ENCODE results near the gene PRDM16. TPM values are rescaled to one million over a fixed set of nuclear protein-coding genes. Genes with fewer than 3 reads are reported as not detected.

PRDM16 gene
- total and polyA plus RNA-seq, 4 donors: 0.05 to 0.67 (median 0.19) TPM

- H3K36me3 ChIP-seq (ENCODE audit: control insufficient read depth in 4 of 4, insufficient read depth in 3 of 4, low read depth in 1 of 4, low read length in 3 of 4): no peaks in the 10 kb centered on the region
- H3K4me1 ChIP-seq (ENCODE audit: control insufficient read depth in 4 of 4, insufficient read depth in 4 of 4, low read length in 3 of 4): peaks cover 6 to 24% (median 18%) of the 10 kb centered on the region in 4 donors
- no peaks in the 10 kb centered on the region for H3K27me3 ChIP-seq (ENCODE audit: control insufficient read depth in 4 of 4, insufficient read depth in 4 of 4, low read length in 3 of 4)
- WGBS: 91% methylated on average over 14 of the region's 14 CpGs
- H3K4me3 ChIP-seq (ENCODE audit: low read depth in 1 of 3, low read length in 3 of 3): no peak overlapping the region
- no peak overlapping the region for H3K9ac ChIP-seq (ENCODE audit: low read depth in 1 of 2, low read length in 2 of 2)
- no peak for DNase-seq (ENCODE audit: low spot score)
- TF ChIP-seq SP1 (IDR thresholded peaks at IDR 0.05) (no peak), RAD21 (IDR thresholded peaks at IDR 0.05) (no peak), HNF4G (IDR thresholded peaks at IDR 0.05) (no peak)
- TF ChIP-seq, protein P1, sequence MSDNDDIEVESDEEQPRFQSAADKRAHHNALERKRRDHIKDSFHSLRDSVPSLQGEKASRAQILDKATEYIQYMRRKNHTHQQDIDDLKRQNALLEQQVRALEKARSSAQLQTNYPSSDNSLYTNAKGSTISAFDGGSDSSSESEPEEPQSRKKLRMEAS (IDR thresholded peaks at IDR 0.05): no peak
- no peak overlapping the region for H3K27ac ChIP-seq (ENCODE audit: low read depth in 1 of 2, low read length in 2 of 2)
- H3K9me3 ChIP-seq (ENCODE audit: control insufficient read depth in 4 of 4, low read length in 3 of 4): no peaks in the 10 kb centered on the region
Measured at GRCh38 chr1:3167255-3167654, 98.3 kb downstream of the PRDM16 start.

GRCh38 chr1:3168678-3169077 is 99.7 kb downstream of the PRDM16 start:
- Histone ChIP-seq H3K27me3 (ENCODE audit: control insufficient read depth in 4 of 4, insufficient read depth in 4 of 4, low read length in 3 of 4) (no peaks in the 10 kb centered on the region), H3K36me3 (ENCODE audit: control insufficient read depth in 4 of 4, insufficient read depth in 3 of 4, low read depth in 1 of 4, low read length in 3 of 4) (no peaks in the 10 kb centered on the region), H3K9me3 (ENCODE audit: control insufficient read depth in 4 of 4, low read length in 3 of 4) (no peaks in the 10 kb centered on the region), H3K4me3 (ENCODE audit: low read depth in 1 of 3, low read length in 3 of 3) (no peak overlapping the region), H3K4me1 (ENCODE audit: control insufficient read depth in 4 of 4, insufficient read depth in 4 of 4, low read length in 3 of 4) (peaks cover 6 to 24% (median 18%) of the 10 kb centered on the region in 4 donors), H3K9ac (ENCODE audit: low read depth in 1 of 2, low read length in 2 of 2) (no peak overlapping the region), H3K27ac (ENCODE audit: low read depth in 1 of 2, low read length in 2 of 2) (no peak overlapping the region)
- 44% methylated on average over 8 of the region's 8 CpGs for WGBS
- TF ChIP-seq FOXA1 (IDR thresholded peaks at IDR 0.05) (no peak), SP1 (IDR thresholded peaks at IDR 0.05) (no peak), FOXA2 (IDR thresholded peaks at IDR 0.05) (no peak), NR2F2 (IDR thresholded peaks at IDR 0.05) (no peak), HNF4G (IDR thresholded peaks at IDR 0.05) (no peak), JUND (IDR thresholded peaks at IDR 0.05) (no peak), HNF4A (conservative IDR thresholded peaks at IDR 0.05) (no peak)
- TF ChIP-seq, protein P1 (IDR thresholded peaks at IDR 0.05): no peak
- TF ChIP-seq, protein P2, sequence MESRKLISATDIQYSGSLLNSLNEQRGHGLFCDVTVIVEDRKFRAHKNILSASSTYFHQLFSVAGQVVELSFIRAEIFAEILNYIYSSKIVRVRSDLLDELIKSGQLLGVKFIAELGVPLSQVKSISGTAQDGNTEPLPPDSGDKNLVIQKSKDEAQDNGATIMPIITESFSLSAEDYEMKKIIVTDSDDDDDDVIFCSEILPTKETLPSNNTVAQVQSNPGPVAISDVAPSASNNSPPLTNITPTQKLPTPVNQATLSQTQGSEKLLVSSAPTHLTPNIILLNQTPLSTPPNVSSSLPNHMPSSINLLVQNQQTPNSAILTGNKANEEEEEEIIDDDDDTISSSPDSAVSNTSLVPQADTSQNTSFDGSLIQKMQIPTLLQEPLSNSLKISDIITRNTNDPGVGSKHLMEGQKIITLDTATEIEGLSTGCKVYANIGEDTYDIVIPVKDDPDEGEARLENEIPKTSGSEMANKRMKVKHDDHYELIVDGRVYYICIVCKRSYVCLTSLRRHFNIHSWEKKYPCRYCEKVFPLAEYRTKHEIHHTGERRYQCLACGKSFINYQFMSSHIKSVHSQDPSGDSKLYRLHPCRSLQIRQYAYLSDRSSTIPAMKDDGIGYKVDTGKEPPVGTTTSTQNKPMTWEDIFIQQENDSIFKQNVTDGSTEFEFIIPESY (IDR thresholded peaks at IDR 0.05): no peak
- no peak for DNase-seq (ENCODE audit: low spot score)

DNA sequence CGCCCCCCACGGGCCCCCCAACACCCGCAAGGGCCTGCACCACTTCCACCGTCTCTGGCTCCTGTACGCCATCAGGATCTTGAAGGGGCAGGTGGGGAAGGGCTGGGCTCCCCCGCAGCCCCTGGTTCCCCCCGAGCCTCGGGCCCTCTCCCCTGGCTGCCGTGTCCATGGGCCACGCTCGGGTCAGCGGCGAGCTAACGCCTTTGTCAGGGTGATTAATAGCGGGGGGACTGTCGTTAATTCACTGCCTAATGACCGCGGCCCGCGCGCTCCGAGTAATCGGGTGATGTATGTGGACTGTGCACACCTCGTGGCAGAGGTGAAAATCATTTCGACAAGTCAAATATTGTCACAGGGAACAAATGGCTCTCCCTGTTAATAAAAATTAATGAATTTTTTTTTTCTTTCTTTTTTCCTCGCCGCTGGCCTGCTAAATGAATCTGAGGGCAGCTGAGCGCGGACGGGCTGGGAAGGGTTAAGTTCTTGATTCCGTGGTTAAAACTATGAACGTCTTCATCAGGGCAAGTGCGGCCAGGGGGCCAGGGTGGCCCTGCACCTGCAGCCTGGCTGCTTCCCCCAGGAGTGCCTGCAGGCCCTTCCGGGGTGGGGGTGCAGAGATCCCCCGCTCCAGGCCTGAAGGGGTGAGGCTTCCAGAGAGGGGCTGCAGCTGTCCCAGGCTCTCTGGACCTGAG is 100.8 kb downstream of the PRDM16 start:
- WGBS: 78% methylated on average over 35 of the region's 35 CpGs
- Histone ChIP-seq H3K36me3 (ENCODE audit: control insufficient read depth in 4 of 4, insufficient read depth in 3 of 4, low read depth in 1 of 4, low read length in 3 of 4) (no peaks in the 10 kb centered on the region), H3K27ac (ENCODE audit: low read depth in 1 of 2, low read length in 2 of 2) (peak overlapping the region in 1 of 2 donors; percentile 41), H3K9ac (ENCODE audit: low read depth in 1 of 2, low read length in 2 of 2) (no peak overlapping the region), H3K9me3 (ENCODE audit: control insufficient read depth in 4 of 4, low read length in 3 of 4) (no peaks in the 10 kb centered on the region), H3K4me1 (ENCODE audit: control insufficient read depth in 4 of 4, insufficient read depth in 4 of 4, low read length in 3 of 4) (peaks cover 6 to 24% (median 22%) of the 10 kb centered on the region in 4 donors), H3K27me3 (ENCODE audit: control insufficient read depth in 4 of 4, insufficient read depth in 4 of 4, low read length in 3 of 4) (no peaks in the 10 kb centered on the region), H3K4me3 (ENCODE audit: low read depth in 1 of 3, low read length in 3 of 3) (no peak overlapping the region)
- no peak for DNase-seq (ENCODE audit: low spot score)
- no peak for TF ChIP-seq JUND (IDR thresholded peaks at IDR 0.05)
- TF ChIP-seq RAD21 (IDR thresholded peaks at IDR 0.05): no peak
- TF ChIP-seq HNF4A (conservative IDR thresholded peaks at IDR 0.05): no peak
- no peak for TF ChIP-seq HNF4G (IDR thresholded peaks at IDR 0.05)
- TF ChIP-seq, protein P1 (IDR thresholded peaks at IDR 0.05): no peak
- no peak for TF ChIP-seq FOXA1 (IDR thresholded peaks at IDR 0.05)
- TF ChIP-seq, protein P3, sequence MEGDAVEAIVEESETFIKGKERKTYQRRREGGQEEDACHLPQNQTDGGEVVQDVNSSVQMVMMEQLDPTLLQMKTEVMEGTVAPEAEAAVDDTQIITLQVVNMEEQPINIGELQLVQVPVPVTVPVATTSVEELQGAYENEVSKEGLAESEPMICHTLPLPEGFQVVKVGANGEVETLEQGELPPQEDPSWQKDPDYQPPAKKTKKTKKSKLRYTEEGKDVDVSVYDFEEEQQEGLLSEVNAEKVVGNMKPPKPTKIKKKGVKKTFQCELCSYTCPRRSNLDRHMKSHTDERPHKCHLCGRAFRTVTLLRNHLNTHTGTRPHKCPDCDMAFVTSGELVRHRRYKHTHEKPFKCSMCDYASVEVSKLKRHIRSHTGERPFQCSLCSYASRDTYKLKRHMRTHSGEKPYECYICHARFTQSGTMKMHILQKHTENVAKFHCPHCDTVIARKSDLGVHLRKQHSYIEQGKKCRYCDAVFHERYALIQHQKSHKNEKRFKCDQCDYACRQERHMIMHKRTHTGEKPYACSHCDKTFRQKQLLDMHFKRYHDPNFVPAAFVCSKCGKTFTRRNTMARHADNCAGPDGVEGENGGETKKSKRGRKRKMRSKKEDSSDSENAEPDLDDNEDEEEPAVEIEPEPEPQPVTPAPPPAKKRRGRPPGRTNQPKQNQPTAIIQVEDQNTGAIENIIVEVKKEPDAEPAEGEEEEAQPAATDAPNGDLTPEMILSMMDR (IDR thresholded peaks at IDR 0.05; ENCODE audit: low read depth, low read length, missing input control): no peak
- TF ChIP-seq, protein P2 (IDR thresholded peaks at IDR 0.05): no peak
- TF ChIP-seq TAF1 (conservative IDR thresholded peaks at IDR 0.05): no peak
- no peak for TF ChIP-seq SP1 (IDR thresholded peaks at IDR 0.05)
- TF ChIP-seq, protein P4, sequence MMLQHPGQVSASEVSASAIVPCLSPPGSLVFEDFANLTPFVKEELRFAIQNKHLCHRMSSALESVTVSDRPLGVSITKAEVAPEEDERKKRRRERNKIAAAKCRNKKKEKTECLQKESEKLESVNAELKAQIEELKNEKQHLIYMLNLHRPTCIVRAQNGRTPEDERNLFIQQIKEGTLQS (IDR thresholded peaks at IDR 0.05): no peak
- no peak for TF ChIP-seq EGR1 (IDR thresholded peaks at IDR 0.05; ENCODE audit: low read depth in 2 of 2)
- TF ChIP-seq RXRA (IDR thresholded peaks at IDR 0.05): no peak
